ENCODE results near the gene SCYL3.
"Not testable (repeated sequence)": the region's sequence is repeated elsewhere in the genome, so short reads cannot be mapped to it uniquely, and the experiment has no call there.

The SCYL3 gene

GRCh38 chr1:169885207-169885606, 8.5 kb downstream of the SCYL3 start:
- H3K4me3 ChIP-seq (ENCODE audit: extremely low read depth, insufficient read depth, low read length, poor library complexity, severe bottlenecking): no peak overlapping the region
- H3K4me1 ChIP-seq (ENCODE audit: control insufficient read depth, insufficient read depth, low read length, poor library complexity, severe bottlenecking): no peaks in the 10 kb centered on the region
- H3K36me3 ChIP-seq (ENCODE audit: control insufficient read depth, insufficient read depth, low read length): peaks cover 40% of the 10 kb centered on the region
- WGBS, 2 experiments (ENCODE audit: insufficient coverage in 2 of 2): no CpG with 5 or more reads among the region's 2 CpGs
- H3K9me3 ChIP-seq (ENCODE audit: control insufficient read depth, low read length): no peaks in the 10 kb centered on the region
- H3K27ac ChIP-seq (ENCODE audit: low read depth, low read length, severe bottlenecking): no peak overlapping the region

- Histone ChIP-seq H3K27ac (ENCODE audit: low read depth, low read length, severe bottlenecking) (no peak overlapping the region), H3K9me3 (ENCODE audit: control insufficient read depth, low read length) (no peaks in the 10 kb centered on the region), H3K4me3 (ENCODE audit: extremely low read depth, insufficient read depth, low read length, poor library complexity, severe bottlenecking) (no peak overlapping the region), H3K36me3 (ENCODE audit: control insufficient read depth, insufficient read depth, low read length) (peaks cover 40% of the 10 kb centered on the region), H3K4me1 (ENCODE audit: control insufficient read depth, insufficient read depth, low read length, poor library complexity, severe bottlenecking) (no peaks in the 10 kb centered on the region)
These were observed 9.1 kb downstream of the SCYL3 start for GRCh38 chr1:169884634-169885033.

- H3K4me3 ChIP-seq (ENCODE audit: extremely low read depth, insufficient read depth, low read length, poor library complexity, severe bottlenecking): no peak overlapping the region
- peaks cover 39% of the 10 kb centered on the region for H3K36me3 ChIP-seq (ENCODE audit: control insufficient read depth, insufficient read depth, low read length)
- no peak overlapping the region for H3K27ac ChIP-seq (ENCODE audit: low read depth, low read length, severe bottlenecking)
- no peaks in the 10 kb centered on the region for H3K4me1 ChIP-seq (ENCODE audit: control insufficient read depth, insufficient read depth, low read length, poor library complexity, severe bottlenecking)
- 96 to 98% methylated on average over 17 to 20 of the region's 20 CpGs for WGBS, 2 experiments (ENCODE audit: insufficient coverage in 2 of 2)
- no peaks in the 10 kb centered on the region for H3K9me3 ChIP-seq (ENCODE audit: control insufficient read depth, low read length)
These were observed 11.6 kb downstream of the SCYL3 start for GRCh38 chr1:169882039-169882511.

GRCh38 chr1:169879034-169879840, 14.5 kb downstream of the SCYL3 start:
- no peak overlapping the region for H3K4me3 ChIP-seq (ENCODE audit: extremely low read depth, insufficient read depth, low read length, poor library complexity, severe bottlenecking)
- WGBS, 2 experiments (ENCODE audit: insufficient coverage in 2 of 2): 80 to 100% methylated on average over 1 to 3 of the region's 4 CpGs
- peaks cover 42% of the 10 kb centered on the region for H3K36me3 ChIP-seq (ENCODE audit: control insufficient read depth, insufficient read depth, low read length)
- peaks cover 3% of the 10 kb centered on the region for H3K4me1 ChIP-seq (ENCODE audit: control insufficient read depth, insufficient read depth, low read length, poor library complexity, severe bottlenecking)
- no peaks in the 10 kb centered on the region for H3K9me3 ChIP-seq (ENCODE audit: control insufficient read depth, low read length)
- no peak overlapping the region for H3K27ac ChIP-seq (ENCODE audit: low read depth, low read length, severe bottlenecking)

- Histone ChIP-seq H3K4me1 (ENCODE audit: control insufficient read depth, insufficient read depth, low read length, poor library complexity, severe bottlenecking) (peaks cover 3% of the 10 kb centered on the region), H3K4me3 (ENCODE audit: extremely low read depth, insufficient read depth, low read length, poor library complexity, severe bottlenecking) (no peak overlapping the region), H3K36me3 (ENCODE audit: control insufficient read depth, insufficient read depth, low read length) (peaks cover 44% of the 10 kb centered on the region), H3K27ac (ENCODE audit: low read depth, low read length, severe bottlenecking) (no peak overlapping the region), H3K9me3 (ENCODE audit: control insufficient read depth, low read length) (peaks cover 5% of the 10 kb centered on the region)
- WGBS, 2 experiments (ENCODE audit: insufficient coverage in 2 of 2): 90 to 100% methylated on average over 2 of the region's 4 CpGs
These were observed 15.2 kb downstream of the SCYL3 start for GRCh38 chr1:169878498-169878897.

- WGBS, 2 experiments (ENCODE audit: insufficient coverage in 2 of 2): no CpG with 5 or more reads among the region's 2 CpGs
- H3K4me3 ChIP-seq (ENCODE audit: extremely low read depth, insufficient read depth, low read length, poor library complexity, severe bottlenecking): no peak overlapping the region
- H3K9me3 ChIP-seq (ENCODE audit: control insufficient read depth, low read length): peaks cover 11% of the 10 kb centered on the region
- peaks cover 44% of the 10 kb centered on the region for H3K36me3 ChIP-seq (ENCODE audit: control insufficient read depth, insufficient read depth, low read length)
- no peak overlapping the region for H3K27ac ChIP-seq (ENCODE audit: low read depth, low read length, severe bottlenecking)
- peaks cover 3% of the 10 kb centered on the region for H3K4me1 ChIP-seq (ENCODE audit: control insufficient read depth, insufficient read depth, low read length, poor library complexity, severe bottlenecking)
These were observed 15.8 kb downstream of the SCYL3 start for GRCh38 chr1:169877800-169878491.

GRCh38 chr1:169874229-169874628, 19.5 kb downstream of the SCYL3 start:
- H3K4me3 ChIP-seq (ENCODE audit: extremely low read depth, insufficient read depth, low read length, poor library complexity, severe bottlenecking): no peak overlapping the region
- peak overlapping the region; percentile 77 for H3K27ac ChIP-seq (ENCODE audit: low read depth, low read length, severe bottlenecking)
- H3K36me3 ChIP-seq (ENCODE audit: control insufficient read depth, insufficient read depth, low read length): peaks cover 67% of the 10 kb centered on the region
- WGBS, 2 experiments (ENCODE audit: insufficient coverage in 2 of 2): 81% methylated on average over 3 of the region's 3 CpGs; no CpG with 5 or more reads in 1 of the 2 experiments
- H3K4me1 ChIP-seq (ENCODE audit: control insufficient read depth, insufficient read depth, low read length, poor library complexity, severe bottlenecking): peaks cover 3% of the 10 kb centered on the region
- H3K9me3 ChIP-seq (ENCODE audit: control insufficient read depth, low read length): peaks cover 23% of the 10 kb centered on the region

- Histone ChIP-seq H3K4me1 (ENCODE audit: control insufficient read depth, insufficient read depth, low read length, poor library complexity, severe bottlenecking) (peaks cover 3% of the 10 kb centered on the region), H3K9me3 (ENCODE audit: control insufficient read depth, low read length) (peaks cover 23% of the 10 kb centered on the region), H3K4me3 (ENCODE audit: extremely low read depth, insufficient read depth, low read length, poor library complexity, severe bottlenecking) (no peak overlapping the region), H3K36me3 (ENCODE audit: control insufficient read depth, insufficient read depth, low read length) (peaks cover 73% of the 10 kb centered on the region), H3K27ac (ENCODE audit: low read depth, low read length, severe bottlenecking) (peak overlapping the region; percentile 77)
- 93% methylated on average over 2 of the region's 3 CpGs; no CpG with 5 or more reads in 1 of the 2 experiments for WGBS, 2 experiments (ENCODE audit: insufficient coverage in 2 of 2)
These were observed 20.0 kb downstream of the SCYL3 start for GRCh38 chr1:169873582-169874199.

- Histone ChIP-seq H3K27ac (ENCODE audit: low read depth, low read length, severe bottlenecking) (no peak overlapping the region), H3K4me1 (ENCODE audit: control insufficient read depth, insufficient read depth, low read length, poor library complexity, severe bottlenecking) (peaks cover 3% of the 10 kb centered on the region)
These were observed 20.8 kb downstream of the SCYL3 start for GRCh38 chr1:169872906-169873305.

GRCh38 chr1:169871988-169872387, 21.7 kb downstream of the SCYL3 start:
- peaks cover 70% of the 10 kb centered on the region for H3K36me3 ChIP-seq (ENCODE audit: control insufficient read depth, insufficient read depth, low read length)
- 92 to 100% methylated on average over 2 to 3 of the region's 3 CpGs for WGBS, 2 experiments (ENCODE audit: insufficient coverage in 2 of 2)

More at GRCh38 chr1:169872906-169873305, 20.8 kb downstream of the SCYL3 start:
- Histone ChIP-seq H3K36me3 (ENCODE audit: control insufficient read depth, insufficient read depth, low read length) (peaks cover 71% of the 10 kb centered on the region), H3K4me3 (ENCODE audit: extremely low read depth, insufficient read depth, low read length, poor library complexity, severe bottlenecking) (no peak overlapping the region), H3K9me3 (ENCODE audit: control insufficient read depth, low read length) (peaks cover 23% of the 10 kb centered on the region)

More at GRCh38 chr1:169871988-169872387, 21.7 kb downstream of the SCYL3 start:
- not testable (repeated sequence) for H3K4me1 ChIP-seq (ENCODE audit: control insufficient read depth, insufficient read depth, low read length, poor library complexity, severe bottlenecking); H3K4me3 ChIP-seq (ENCODE audit: extremely low read depth, insufficient read depth, low read length, poor library complexity, severe bottlenecking); H3K27ac ChIP-seq (ENCODE audit: low read depth, low read length, severe bottlenecking)
- peaks cover 23% of the 10 kb centered on the region for H3K9me3 ChIP-seq (ENCODE audit: control insufficient read depth, low read length)
